ENCODE results near the gene MRGPRG. TPM values are rescaled to one million over a fixed set of nuclear protein-coding genes. Genes with fewer than 3 reads are reported as not detected.

The MRGPRG gene
- polyA plus RNA-seq, 12 donors, result not detected

GRCh38 chr11:3207526-3208189 lies 11.0 kb downstream of the MRGPRG start:
- DNase-seq, result no peak

GRCh38 chr11:3206922-3207204 lies 11.8 kb downstream of the MRGPRG start:
- no peak for DNase-seq

- DNase-seq, result no peak
These were observed 12.3 kb downstream of the MRGPRG start for GRCh38 chr11:3206156-3206921.

- no peak for DNase-seq
These were observed 13.1 kb downstream of the MRGPRG start for GRCh38 chr11:3205261-3206155.

- no peak for DNase-seq
These were observed 14.2 kb downstream of the MRGPRG start for GRCh38 chr11:3204141-3205015.

GRCh38 chr11:3203221-3204043 lies 15.2 kb downstream of the MRGPRG start:
- DNase-seq, result no peak

- no peak for DNase-seq
These were observed 15.9 kb downstream of the MRGPRG start for GRCh38 chr11:3202759-3203158.

GRCh38 chr11:3202305-3202704 lies 16.3 kb downstream of the MRGPRG start:
- DNase-seq, result no peak

- no peak for DNase-seq
These were observed 16.9 kb downstream of the MRGPRG start for GRCh38 chr11:3201677-3202181.

GRCh38 chr11:3201112-3201581 lies 17.5 kb downstream of the MRGPRG start:
- DNase-seq, result no peak

GRCh38 chr11:3200388-3201111 lies 18.1 kb downstream of the MRGPRG start:
- DNase-seq, result no peak

- no peak for DNase-seq
These were observed 18.9 kb downstream of the MRGPRG start for GRCh38 chr11:3199537-3200295.

GRCh38 chr11:3198815-3199214 lies 19.8 kb downstream of the MRGPRG start:
- DNase-seq, result no peak

GRCh38 chr11:3197878-3198528 lies 20.6 kb downstream of the MRGPRG start:
- DNase-seq, result no peak

GRCh38 chr11:3197044-3197695 lies 21.4 kb downstream of the MRGPRG start:
- DNase-seq, result no peak

- DNase-seq, result no peak
These were observed 22.2 kb downstream of the MRGPRG start for GRCh38 chr11:3196161-3197043.
